ENCODE measurements around the gene KSR2.

- TF ChIP-seq RFX5 (IDR thresholded peaks at IDR 0.05; ENCODE audit: low read depth, low read length) (no peak), RAD21 (IDR thresholded peaks at IDR 0.05; ENCODE audit: low read length) (no peak)
Observed at GRCh38 chr12:117576053-117576452, 392.7 kb downstream of the KSR2 start.

All from IMR-90 (cell line).